Mononuclear cell (primary cell): Measurements from ENCODE around the gene KIAA0825. TPM values are rescaled to one million over a fixed set of nuclear protein-coding genes. Genes with fewer than 3 reads are reported as not detected.
"Not testable (repeated sequence)": the region's sequence is repeated elsewhere in the genome, so short reads cannot be mapped to it uniquely, and the experiment has no call there.

Experiments used
- H3K27me3 ChIP-seq: 2 replicates; pipeline ENCODE4 v1.6.0; 2011; ENCODE audit warnings: low read length, control low read depth; ENCODE audit not compliant: insufficient read depth
- H3K4me1 ChIP-seq: 2 replicates; pipeline ENCODE4 v1.5.1; 2011; ENCODE audit warnings: mild to moderate bottlenecking, low read length, control low read depth; ENCODE audit not compliant: insufficient read depth
- H3K4me3 ChIP-seq: 2 replicates; pipeline ENCODE4 v1.5.1; 2011; ENCODE audit warnings: mild to moderate bottlenecking, low read length, moderate library complexity
- H3K9me3 ChIP-seq: 2 replicates; pipeline ENCODE4 v1.5.1; 2011; ENCODE audit warnings: low read depth, mild to moderate bottlenecking, control low read depth, low read length
- total RNA-seq: library from RNA; depleted of rRNA; stranded (reverse); fragments of >200 nt; gene quantifications from one replicate; pipeline ENCODE4 v1.2.3, GENCODE V29; 2012

The KIAA0825 gene
- total RNA-seq, 1 donor, result 2.5 TPM

- no peak overlapping the region for H3K4me3 ChIP-seq
Observed at GRCh38 chr5:94174748-94175411, 443.5 kb downstream of the KIAA0825 start.

GRCh38 chr5:94173100-94173499 is 445.3 kb downstream of the KIAA0825 start:
- Histone ChIP-seq H3K4me1 (no peaks in the 10 kb centered on the region), H3K4me3 (no peak overlapping the region), H3K9me3 (no peaks in the 10 kb centered on the region), H3K27me3 (no peaks in the 10 kb centered on the region)

More at GRCh38 chr5:94174748-94175411, 443.5 kb downstream of the KIAA0825 start:
- Histone ChIP-seq H3K9me3 (no peaks in the 10 kb centered on the region), H3K27me3 (no peaks in the 10 kb centered on the region), H3K4me1 (no peaks in the 10 kb centered on the region)

DNA sequence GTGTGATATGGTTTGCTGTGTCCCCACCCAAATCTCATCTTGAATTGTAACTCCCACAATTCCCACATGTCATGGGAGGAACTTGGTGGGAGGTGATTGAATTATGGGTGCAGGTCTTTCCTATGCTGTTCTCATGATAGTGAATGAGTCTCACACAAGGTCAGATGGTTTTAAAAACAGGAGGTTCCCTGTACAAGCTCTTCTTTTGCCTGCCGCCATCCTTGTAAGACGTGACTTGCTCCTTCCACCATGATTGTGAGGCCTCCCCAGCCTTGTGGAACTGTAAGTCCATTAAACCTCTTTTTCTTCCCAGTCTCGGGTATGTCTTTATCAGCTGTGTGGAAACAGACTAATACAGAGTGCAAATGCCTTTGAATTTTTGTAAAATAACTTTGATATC is 447.3 kb downstream of the KIAA0825 start:
- H3K4me1 ChIP-seq, H3K9me3 ChIP-seq, H3K4me3 ChIP-seq, H3K27me3 ChIP-seq: not testable (repeated sequence)

DNA sequence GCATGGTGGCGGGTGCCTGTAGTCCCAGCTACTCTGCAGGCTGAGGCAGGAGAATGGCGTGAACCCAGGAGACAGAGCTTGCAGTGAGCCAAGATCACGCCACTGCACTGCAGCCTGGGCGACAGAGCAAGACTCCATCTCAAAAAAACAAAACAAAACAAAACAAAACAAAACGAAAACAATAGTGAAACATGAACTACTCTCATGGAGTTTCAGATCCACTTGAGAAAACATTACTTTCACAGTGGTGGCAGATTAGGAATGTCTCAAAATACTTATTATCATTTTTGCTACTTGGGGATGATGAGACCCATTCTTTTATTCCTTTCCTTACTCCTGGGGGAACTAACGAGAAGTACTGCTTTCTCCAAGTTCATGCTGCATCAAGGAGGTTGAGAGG is 448.2 kb downstream of the KIAA0825 start:
- H3K4me1 ChIP-seq, H3K4me3 ChIP-seq, H3K27me3 ChIP-seq, H3K9me3 ChIP-seq: not testable (repeated sequence)

GRCh38 chr5:94168151-94168550 is 450.3 kb downstream of the KIAA0825 start:
- H3K4me1 ChIP-seq, result no peaks in the 10 kb centered on the region
- no peaks in the 10 kb centered on the region for H3K9me3 ChIP-seq
- H3K4me3 ChIP-seq, result no peak overlapping the region
- no peaks in the 10 kb centered on the region for H3K27me3 ChIP-seq

DNA sequence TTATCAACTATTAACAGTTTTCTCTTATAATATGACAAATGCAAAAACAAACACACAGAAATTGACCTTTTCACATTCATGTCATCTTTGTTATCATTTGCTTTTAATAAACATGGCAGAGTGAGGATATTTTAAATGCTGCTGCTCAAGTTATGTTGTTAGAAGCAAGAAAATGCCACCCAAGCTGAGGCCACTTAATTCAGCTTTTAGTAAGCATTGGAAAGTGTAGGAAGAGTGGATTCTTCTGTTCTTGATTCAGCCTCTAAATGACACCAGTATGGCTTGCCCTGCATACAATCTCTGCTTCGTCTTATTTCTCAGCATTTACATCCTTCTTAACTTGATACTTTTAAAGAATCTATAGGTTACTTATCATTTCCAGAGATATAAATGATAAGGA is 456.6 kb downstream of the KIAA0825 start:
- Histone ChIP-seq H3K4me1 (no peaks in the 10 kb centered on the region), H3K27me3 (no peaks in the 10 kb centered on the region), H3K9me3 (no peaks in the 10 kb centered on the region), H3K4me3 (no peak overlapping the region)

- Histone ChIP-seq H3K4me1 (no peaks in the 10 kb centered on the region), H3K27me3 (no peaks in the 10 kb centered on the region)
Observed at GRCh38 chr5:94159144-94159543, 459.3 kb downstream of the KIAA0825 start.

DNA sequence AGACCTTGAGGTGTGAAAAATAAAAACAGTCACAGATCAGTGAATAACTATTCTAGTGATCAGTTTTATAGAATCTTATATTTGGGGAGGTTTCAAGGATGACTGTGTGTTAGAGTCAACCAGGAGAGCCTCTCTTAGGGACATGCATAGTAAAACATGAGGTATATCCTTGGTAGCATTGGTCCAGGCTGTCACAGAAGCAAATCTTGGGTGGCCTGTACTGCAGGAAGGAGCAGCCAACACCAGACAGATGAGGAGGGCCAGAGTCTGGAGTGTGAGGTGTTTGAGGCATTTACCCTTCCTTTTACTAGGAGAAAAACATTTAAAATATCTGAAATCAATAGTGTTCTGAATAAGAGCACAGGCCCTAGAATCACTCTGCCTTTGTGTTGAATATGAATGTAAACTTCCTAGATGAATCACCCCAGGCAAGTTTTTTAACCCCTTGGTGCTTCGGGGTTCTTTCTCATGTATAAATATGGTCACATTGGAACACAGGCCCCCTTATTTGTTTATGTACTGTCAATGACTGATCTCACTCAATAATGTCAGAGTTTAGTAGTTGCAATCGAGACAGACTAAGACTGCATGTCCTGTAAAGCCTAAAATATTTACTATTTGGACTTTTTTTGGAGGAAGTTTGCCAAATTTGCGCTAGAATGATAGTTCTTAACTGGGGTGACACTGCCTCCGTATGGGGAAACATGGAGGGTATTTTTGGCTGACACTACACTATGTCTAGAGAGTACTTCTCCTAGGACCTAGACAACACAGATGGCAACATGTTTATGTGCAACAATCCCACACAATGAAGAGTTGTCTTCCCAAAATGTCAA is 460.5 kb downstream of the KIAA0825 start:
- Histone ChIP-seq H3K4me1 (no peaks in the 10 kb centered on the region), H3K9me3 (no peaks in the 10 kb centered on the region)

More at GRCh38 chr5:94159144-94159543, 459.3 kb downstream of the KIAA0825 start:
- H3K9me3 ChIP-seq, result no peaks in the 10 kb centered on the region
- no peak overlapping the region for H3K4me3 ChIP-seq

DNA sequence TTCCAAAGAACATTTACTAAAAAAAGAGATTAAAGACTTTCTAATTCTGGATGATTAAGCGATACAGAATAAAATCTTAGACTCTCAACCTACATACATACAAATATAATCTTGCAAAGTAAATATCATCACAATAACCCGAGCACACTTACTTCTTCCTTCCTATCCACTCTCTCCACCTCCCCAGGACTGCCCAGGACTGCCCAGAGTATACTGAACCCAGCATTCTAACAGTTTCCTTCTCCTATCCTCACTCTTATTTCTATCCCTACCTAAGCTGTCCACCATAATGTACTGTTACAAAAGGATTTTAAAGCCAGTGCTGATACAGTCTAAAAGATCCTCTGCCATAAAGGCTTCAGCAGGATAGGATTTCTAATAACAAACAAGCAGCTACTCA is 463.7 kb downstream of the KIAA0825 start:
- Histone ChIP-seq H3K9me3 (no peaks in the 10 kb centered on the region), H3K4me1 (no peaks in the 10 kb centered on the region), H3K27me3 (no peaks in the 10 kb centered on the region), H3K4me3 (no peak overlapping the region)

More for the DNA sequence above, 460.5 kb downstream of the KIAA0825 start:
- H3K4me3 ChIP-seq, result no peak overlapping the region
- H3K27me3 ChIP-seq, result no peaks in the 10 kb centered on the region

GRCh38 chr5:94153736-94154450 is 464.5 kb downstream of the KIAA0825 start:
- no peaks in the 10 kb centered on the region for H3K27me3 ChIP-seq
- no peak overlapping the region for H3K4me3 ChIP-seq
- no peaks in the 10 kb centered on the region for H3K4me1 ChIP-seq
- H3K9me3 ChIP-seq, result no peaks in the 10 kb centered on the region

GRCh38 chr5:94143621-94144020 is 474.8 kb downstream of the KIAA0825 start:
- H3K27me3 ChIP-seq, H3K4me1 ChIP-seq: not testable (repeated sequence)

DNA sequence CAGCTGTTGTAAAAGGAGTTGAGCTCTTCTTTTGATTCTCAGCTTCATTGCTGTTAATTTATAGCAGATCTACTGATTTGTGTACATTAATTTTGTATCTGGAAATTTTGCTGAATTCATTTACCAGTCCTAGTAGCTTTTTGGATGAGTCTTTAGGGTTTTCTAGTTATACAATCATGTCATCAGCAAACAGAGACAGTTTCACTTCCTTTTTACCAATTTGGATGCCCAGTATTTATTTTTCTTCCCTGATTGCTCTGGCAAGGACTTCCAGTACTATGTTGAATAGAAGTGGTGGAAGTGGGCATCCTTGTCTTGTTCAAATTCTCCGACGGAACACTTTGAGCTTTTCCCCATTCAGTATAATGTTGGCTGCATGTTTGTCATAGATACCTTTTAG is 478.1 kb downstream of the KIAA0825 start:
- H3K9me3 ChIP-seq, result peaks cover 10% of the 10 kb centered on the region
- no peaks in the 10 kb centered on the region for H3K4me1 ChIP-seq
- no peaks in the 10 kb centered on the region for H3K27me3 ChIP-seq
- no peak overlapping the region for H3K4me3 ChIP-seq

More at GRCh38 chr5:94143621-94144020, 474.8 kb downstream of the KIAA0825 start:
- H3K4me3 ChIP-seq, result not testable (repeated sequence)
- peaks cover 10% of the 10 kb centered on the region for H3K9me3 ChIP-seq

DNA sequence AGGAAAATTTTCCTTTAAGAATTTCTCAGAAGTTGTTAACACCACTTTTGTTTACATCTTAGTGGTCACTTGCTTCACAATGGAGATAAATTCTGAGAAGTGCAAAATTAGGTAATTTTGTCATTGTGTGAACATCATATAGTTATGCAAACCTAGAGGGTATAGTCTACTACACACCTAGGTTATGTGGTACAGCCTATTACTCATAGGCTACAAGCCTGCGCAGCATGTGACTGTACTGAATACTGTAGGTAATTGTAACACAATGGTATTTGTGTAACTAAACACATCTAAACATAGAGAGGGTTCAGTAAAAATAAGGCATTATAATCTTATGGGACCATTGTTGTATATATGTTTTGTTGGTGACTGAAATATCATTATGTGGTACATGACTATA is 488.3 kb downstream of the KIAA0825 start:
- Histone ChIP-seq H3K4me1 (no peaks in the 10 kb centered on the region), H3K4me3 (no peak overlapping the region), H3K27me3 (no peaks in the 10 kb centered on the region), H3K9me3 (no peaks in the 10 kb centered on the region)

DNA sequence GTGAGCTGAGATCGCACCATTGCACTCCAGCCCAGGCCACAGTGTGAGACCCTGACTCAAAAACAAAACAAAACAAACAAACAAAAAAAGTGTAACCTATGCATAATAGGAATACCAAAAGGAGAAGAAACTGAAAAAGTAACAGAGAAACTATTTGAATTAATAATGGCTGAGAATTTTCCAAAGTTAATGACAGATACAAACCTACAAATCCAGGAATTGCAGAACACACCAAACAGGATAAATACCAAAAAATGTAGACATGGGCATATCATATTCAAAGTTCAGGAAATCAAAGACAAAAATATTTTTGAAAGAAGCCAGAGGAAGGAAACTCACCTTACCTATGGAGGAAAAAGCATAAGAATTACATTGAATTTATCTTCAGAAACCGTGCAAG is 493.3 kb downstream of the KIAA0825 start:
- H3K4me3 ChIP-seq, result no peak overlapping the region
- H3K27me3 ChIP-seq, result no peaks in the 10 kb centered on the region
- H3K9me3 ChIP-seq, result no peaks in the 10 kb centered on the region
- H3K4me1 ChIP-seq, result no peaks in the 10 kb centered on the region

DNA sequence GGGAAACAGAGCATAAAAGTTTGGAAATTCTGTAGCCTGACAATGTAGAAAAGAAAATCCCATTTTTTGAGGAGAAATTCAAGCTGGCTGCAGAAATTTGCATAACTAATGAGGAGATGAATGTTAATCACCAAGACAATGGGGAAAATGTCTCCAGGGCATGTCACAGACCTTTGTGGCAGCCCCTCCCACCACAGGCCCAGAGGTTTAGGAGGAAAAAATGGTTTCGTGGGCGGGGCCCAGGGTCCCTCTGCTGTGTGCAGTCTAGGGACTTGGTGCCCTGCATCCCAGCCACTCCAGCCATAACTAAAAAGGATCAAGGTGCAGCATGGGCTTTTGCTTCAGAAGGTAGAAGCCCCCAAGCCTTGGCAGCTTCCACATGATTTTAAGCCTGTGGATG is 502.1 kb downstream of the KIAA0825 start:
- H3K4me1 ChIP-seq, H3K27me3 ChIP-seq, H3K9me3 ChIP-seq, H3K4me3 ChIP-seq: not testable (repeated sequence)
